ENCODE data around the gene RESF1. TPM values are rescaled to one million over a fixed set of nuclear protein-coding genes. Genes with fewer than 3 reads are reported as not detected.

The RESF1 gene
- total and polyA plus RNA-seq, 2 experiments from 2014 or later: 134 to 313 TPM

DNA sequence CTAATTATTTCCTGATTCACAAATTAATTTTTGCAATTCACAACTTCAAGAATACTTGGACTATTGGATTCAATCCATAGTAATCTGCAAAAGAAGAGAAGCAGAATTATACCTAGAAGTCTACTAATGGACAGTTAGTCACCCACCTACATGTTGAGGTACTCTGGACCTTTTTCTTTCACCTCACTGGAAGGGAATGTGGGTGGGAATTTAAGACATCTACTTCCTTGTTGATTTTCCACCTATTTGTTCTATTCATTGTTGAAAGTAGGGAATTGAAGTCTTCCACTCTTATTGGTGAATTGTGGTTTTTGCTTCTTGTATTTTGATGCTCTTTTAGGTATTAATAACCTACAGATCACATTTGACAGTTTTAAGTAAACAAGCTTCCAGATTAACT, 11.0 kb downstream of the RESF1 start:
- DNase-seq (ENCODE audit: low spot score) (no peak), ATAC-seq (no peak)
- peaks cover 100% of the 10 kb centered on the region for H3K79me2 ChIP-seq (replicated peaks; ENCODE audit: insufficient read depth)
- Mint-ChIP-seq H3K4me1 (peaks cover 21% of the 10 kb centered on the region), H3K9me3 (peaks cover 33% of the 10 kb centered on the region), H3K27me3 (ENCODE audit: insufficient read depth, low read depth, poor library complexity) (peaks cover 11% of the 10 kb centered on the region), H3K4me3 (no peak overlapping the region), H3K36me3 (ENCODE audit: low read depth) (peaks cover 92% of the 10 kb centered on the region), H3K27ac (no peak overlapping the region)
- peaks cover 45% of the 10 kb centered on the region for H3K4me1 ChIP-seq (ENCODE audit: insufficient read depth)
- H3F3A ChIP-seq (replicated peaks; ENCODE audit: low read depth): peaks cover 6% of the 10 kb centered on the region; the same call in 1 of the 2 replicates
- TF ChIP-seq ZNF331 (CRISPR knock-in tag; IDR thresholded peaks at IDR 0.05; ENCODE audit: low read depth) (no peak), ZNF114 (CRISPR knock-in tag; IDR thresholded peaks at IDR 0.05) (no peak), STAT1 (IDR thresholded peaks at IDR 0.05; ENCODE audit: unreplicated experiment) (no peak), EZH2 (IDR thresholded peaks at IDR 0.05; ENCODE audit: low read depth, unreplicated experiment) (no peak), NANOG (IDR thresholded peaks at IDR 0.05; ENCODE audit: borderline replicate concordance) (no peak), POLR2AphosphoS5 (IDR thresholded peaks at IDR 0.05; ENCODE audit: low read depth) (no peak)
- TF ChIP-seq, protein P1, sequence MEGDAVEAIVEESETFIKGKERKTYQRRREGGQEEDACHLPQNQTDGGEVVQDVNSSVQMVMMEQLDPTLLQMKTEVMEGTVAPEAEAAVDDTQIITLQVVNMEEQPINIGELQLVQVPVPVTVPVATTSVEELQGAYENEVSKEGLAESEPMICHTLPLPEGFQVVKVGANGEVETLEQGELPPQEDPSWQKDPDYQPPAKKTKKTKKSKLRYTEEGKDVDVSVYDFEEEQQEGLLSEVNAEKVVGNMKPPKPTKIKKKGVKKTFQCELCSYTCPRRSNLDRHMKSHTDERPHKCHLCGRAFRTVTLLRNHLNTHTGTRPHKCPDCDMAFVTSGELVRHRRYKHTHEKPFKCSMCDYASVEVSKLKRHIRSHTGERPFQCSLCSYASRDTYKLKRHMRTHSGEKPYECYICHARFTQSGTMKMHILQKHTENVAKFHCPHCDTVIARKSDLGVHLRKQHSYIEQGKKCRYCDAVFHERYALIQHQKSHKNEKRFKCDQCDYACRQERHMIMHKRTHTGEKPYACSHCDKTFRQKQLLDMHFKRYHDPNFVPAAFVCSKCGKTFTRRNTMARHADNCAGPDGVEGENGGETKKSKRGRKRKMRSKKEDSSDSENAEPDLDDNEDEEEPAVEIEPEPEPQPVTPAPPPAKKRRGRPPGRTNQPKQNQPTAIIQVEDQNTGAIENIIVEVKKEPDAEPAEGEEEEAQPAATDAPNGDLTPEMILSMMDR (conservative IDR thresholded peaks at IDR 0.05; ENCODE audit: low read depth in 2 of 2): no peak
- TF ChIP-seq, protein P2, sequence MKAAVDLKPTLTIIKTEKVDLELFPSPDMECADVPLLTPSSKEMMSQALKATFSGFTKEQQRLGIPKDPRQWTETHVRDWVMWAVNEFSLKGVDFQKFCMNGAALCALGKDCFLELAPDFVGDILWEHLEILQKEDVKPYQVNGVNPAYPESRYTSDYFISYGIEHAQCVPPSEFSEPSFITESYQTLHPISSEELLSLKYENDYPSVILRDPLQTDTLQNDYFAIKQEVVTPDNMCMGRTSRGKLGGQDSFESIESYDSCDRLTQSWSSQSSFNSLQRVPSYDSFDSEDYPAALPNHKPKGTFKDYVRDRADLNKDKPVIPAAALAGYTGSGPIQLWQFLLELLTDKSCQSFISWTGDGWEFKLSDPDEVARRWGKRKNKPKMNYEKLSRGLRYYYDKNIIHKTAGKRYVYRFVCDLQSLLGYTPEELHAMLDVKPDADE (IDR thresholded peaks at IDR 0.05): no peak
- TF ChIP-seq, protein P3, sequence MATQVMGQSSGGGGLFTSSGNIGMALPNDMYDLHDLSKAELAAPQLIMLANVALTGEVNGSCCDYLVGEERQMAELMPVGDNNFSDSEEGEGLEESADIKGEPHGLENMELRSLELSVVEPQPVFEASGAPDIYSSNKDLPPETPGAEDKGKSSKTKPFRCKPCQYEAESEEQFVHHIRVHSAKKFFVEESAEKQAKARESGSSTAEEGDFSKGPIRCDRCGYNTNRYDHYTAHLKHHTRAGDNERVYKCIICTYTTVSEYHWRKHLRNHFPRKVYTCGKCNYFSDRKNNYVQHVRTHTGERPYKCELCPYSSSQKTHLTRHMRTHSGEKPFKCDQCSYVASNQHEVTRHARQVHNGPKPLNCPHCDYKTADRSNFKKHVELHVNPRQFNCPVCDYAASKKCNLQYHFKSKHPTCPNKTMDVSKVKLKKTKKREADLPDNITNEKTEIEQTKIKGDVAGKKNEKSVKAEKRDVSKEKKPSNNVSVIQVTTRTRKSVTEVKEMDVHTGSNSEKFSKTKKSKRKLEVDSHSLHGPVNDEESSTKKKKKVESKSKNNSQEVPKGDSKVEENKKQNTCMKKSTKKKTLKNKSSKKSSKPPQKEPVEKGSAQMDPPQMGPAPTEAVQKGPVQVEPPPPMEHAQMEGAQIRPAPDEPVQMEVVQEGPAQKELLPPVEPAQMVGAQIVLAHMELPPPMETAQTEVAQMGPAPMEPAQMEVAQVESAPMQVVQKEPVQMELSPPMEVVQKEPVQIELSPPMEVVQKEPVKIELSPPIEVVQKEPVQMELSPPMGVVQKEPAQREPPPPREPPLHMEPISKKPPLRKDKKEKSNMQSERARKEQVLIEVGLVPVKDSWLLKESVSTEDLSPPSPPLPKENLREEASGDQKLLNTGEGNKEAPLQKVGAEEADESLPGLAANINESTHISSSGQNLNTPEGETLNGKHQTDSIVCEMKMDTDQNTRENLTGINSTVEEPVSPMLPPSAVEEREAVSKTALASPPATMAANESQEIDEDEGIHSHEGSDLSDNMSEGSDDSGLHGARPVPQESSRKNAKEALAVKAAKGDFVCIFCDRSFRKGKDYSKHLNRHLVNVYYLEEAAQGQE (IDR thresholded peaks at IDR 0.05; ENCODE audit: unreplicated experiment): no peak
- H3K36me3 ChIP-seq (ENCODE audit: insufficient read depth): peaks cover 35% of the 10 kb centered on the region
- no peaks in the 10 kb centered on the region for H3K9me2 ChIP-seq (ENCODE audit: insufficient read depth)
- no peaks in the 10 kb centered on the region for H3K27me3 ChIP-seq (ENCODE audit: insufficient read depth)
- H3K27ac ChIP-seq (ENCODE audit: low read depth): no peak overlapping the region
- no peak overlapping the region for H2AFZ ChIP-seq
- H4K20me1 ChIP-seq (replicated peaks; ENCODE audit: insufficient read depth): peaks cover 51% of the 10 kb centered on the region
- H3K4me3 ChIP-seq: no peak overlapping the region
- H3K4me2 ChIP-seq: no peak overlapping the region

DNA sequence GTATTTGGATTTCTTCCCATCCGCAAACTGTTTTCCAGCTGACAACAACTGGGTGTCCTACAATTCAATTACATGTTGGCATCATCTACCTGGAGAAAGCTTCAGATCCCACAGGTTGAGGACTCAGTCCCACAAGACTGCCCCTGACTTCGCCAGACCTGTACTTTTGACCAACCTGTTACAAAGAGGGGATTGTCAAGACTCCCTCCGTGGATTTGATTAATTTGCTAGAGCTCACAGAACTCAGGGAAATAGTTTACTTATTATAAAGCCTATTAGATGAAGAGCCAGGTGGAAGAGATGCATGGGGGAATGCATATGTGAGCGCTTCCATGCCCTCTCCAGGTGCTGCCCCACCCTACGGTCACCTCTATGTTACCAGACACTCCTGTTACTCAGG, 14.6 kb downstream of the RESF1 start:
- peaks cover 39% of the 10 kb centered on the region for H4K20me1 ChIP-seq (replicated peaks; ENCODE audit: insufficient read depth)
- H3K27me3 ChIP-seq (ENCODE audit: insufficient read depth): no peaks in the 10 kb centered on the region
- H3K4me3 Mint-ChIP-seq: no peak overlapping the region
- H3K9me3 Mint-ChIP-seq: peaks cover 66% of the 10 kb centered on the region
- DNase-seq (ENCODE audit: low spot score) (no peak), ATAC-seq (no peak)
- H3K4me1 Mint-ChIP-seq: no peaks in the 10 kb centered on the region
- H3K27ac Mint-ChIP-seq: no peak overlapping the region
- H3K36me3 Mint-ChIP-seq (ENCODE audit: low read depth): peaks cover 98% of the 10 kb centered on the region
- H3K9me2 ChIP-seq (ENCODE audit: insufficient read depth): peaks cover 3% of the 10 kb centered on the region; the same call in 1 of the 2 replicates
- no peak overlapping the region for H2AFZ ChIP-seq
- H3K4me2 ChIP-seq: no peak overlapping the region
- H3K36me3 ChIP-seq (ENCODE audit: insufficient read depth): peaks cover 61% of the 10 kb centered on the region
- H3K4me1 ChIP-seq (ENCODE audit: insufficient read depth): peaks cover 19% of the 10 kb centered on the region
- peaks cover 100% of the 10 kb centered on the region for H3K79me2 ChIP-seq (replicated peaks; ENCODE audit: insufficient read depth)
- peaks cover 11% of the 10 kb centered on the region for H3K27me3 Mint-ChIP-seq (ENCODE audit: insufficient read depth, low read depth, poor library complexity)
- H3K4me3 ChIP-seq: no peak overlapping the region
- no peak overlapping the region for H3K27ac ChIP-seq (ENCODE audit: low read depth)
- H3F3A ChIP-seq (replicated peaks; ENCODE audit: low read depth): no peaks in the 10 kb centered on the region; the same call in 1 of the 2 replicates
- TF ChIP-seq, protein P4, sequence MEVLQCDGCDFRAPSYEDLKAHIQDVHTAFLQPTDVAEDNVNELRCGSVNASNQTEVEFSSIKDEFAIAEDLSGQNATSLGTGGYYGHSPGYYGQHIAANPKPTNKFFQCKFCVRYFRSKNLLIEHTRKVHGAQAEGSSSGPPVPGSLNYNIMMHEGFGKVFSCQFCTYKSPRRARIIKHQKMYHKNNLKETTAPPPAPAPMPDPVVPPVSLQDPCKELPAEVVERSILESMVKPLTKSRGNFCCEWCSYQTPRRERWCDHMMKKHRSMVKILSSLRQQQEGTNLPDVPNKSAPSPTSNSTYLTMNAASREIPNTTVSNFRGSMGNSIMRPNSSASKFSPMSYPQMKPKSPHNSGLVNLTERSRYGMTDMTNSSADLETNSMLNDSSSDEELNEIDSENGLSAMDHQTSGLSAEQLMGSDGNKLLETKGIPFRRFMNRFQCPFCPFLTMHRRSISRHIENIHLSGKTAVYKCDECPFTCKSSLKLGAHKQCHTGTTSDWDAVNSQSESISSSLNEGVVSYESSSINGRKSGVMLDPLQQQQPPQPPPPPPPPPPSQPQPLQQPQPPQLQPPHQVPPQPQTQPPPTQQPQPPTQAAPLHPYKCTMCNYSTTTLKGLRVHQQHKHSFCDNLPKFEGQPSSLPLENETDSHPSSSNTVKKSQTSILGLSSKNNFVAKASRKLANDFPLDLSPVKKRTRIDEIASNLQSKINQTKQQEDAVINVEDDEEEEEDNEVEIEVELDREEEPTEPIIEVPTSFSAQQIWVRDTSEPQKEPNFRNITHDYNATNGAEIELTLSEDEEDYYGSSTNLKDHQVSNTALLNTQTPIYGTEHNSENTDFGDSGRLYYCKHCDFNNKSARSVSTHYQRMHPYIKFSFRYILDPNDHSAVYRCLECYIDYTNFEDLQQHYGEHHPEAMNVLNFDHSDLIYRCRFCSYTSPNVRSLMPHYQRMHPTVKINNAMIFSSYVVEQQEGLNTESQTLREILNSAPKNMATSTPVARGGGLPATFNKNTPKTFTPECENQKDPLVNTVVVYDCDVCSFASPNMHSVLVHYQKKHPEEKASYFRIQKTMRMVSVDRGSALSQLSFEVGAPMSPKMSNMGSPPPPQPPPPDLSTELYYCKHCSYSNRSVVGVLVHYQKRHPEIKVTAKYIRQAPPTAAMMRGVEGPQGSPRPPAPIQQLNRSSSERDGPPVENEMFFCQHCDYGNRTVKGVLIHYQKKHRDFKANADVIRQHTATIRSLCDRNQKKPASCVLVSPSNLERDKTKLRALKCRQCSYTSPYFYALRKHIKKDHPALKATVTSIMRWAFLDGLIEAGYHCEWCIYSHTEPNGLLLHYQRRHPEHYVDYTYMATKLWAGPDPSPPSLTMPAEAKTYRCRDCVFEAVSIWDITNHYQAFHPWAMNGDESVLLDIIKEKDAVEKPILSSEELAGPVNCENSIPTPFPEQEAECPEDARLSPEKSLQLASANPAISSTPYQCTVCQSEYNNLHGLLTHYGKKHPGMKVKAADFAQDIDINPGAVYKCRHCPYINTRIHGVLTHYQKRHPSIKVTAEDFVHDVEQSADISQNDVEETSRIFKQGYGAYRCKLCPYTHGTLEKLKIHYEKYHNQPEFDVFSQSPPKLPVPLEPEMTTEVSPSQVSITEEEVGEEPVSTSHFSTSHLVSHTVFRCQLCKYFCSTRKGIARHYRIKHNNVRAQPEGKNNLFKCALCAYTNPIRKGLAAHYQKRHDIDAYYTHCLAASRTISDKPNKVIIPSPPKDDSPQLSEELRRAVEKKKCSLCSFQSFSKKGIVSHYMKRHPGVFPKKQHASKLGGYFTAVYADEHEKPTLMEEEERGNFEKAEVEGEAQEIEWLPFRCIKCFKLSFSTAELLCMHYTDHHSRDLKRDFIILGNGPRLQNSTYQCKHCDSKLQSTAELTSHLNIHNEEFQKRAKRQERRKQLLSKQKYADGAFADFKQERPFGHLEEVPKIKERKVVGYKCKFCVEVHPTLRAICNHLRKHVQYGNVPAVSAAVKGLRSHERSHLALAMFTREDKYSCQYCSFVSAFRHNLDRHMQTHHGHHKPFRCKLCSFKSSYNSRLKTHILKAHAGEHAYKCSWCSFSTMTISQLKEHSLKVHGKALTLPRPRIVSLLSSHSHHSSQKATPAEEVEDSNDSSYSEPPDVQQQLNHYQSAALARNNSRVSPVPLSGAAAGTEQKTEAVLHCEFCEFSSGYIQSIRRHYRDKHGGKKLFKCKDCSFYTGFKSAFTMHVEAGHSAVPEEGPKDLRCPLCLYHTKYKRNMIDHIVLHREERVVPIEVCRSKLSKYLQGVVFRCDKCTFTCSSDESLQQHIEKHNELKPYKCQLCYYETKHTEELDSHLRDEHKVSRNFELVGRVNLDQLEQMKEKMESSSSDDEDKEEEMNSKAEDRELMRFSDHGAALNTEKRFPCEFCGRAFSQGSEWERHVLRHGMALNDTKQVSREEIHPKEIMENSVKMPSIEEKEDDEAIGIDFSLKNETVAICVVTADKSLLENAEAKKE (CRISPR knock-in tag; IDR thresholded peaks at IDR 0.05): no peak

Data from GM23338 (cell line).